GM20000 (cell line): ENCODE measurements around the gene NNAT.

Experiments
- DNase-seq: peaks from one replicate; pipeline ENCODE4 v3.0.0; 2012; ENCODE audit warnings: low spot score
- TF ChIP-seq, protein P1 (sequence below): IDR thresholded peaks from 2 replicates; pipeline ENCODE4 v1.5.1; 2012; ENCODE audit warnings: mild to moderate bottlenecking, control low read depth; ENCODE audit errors: extremely low read depth, missing control alignments

The NNAT gene

DNA sequence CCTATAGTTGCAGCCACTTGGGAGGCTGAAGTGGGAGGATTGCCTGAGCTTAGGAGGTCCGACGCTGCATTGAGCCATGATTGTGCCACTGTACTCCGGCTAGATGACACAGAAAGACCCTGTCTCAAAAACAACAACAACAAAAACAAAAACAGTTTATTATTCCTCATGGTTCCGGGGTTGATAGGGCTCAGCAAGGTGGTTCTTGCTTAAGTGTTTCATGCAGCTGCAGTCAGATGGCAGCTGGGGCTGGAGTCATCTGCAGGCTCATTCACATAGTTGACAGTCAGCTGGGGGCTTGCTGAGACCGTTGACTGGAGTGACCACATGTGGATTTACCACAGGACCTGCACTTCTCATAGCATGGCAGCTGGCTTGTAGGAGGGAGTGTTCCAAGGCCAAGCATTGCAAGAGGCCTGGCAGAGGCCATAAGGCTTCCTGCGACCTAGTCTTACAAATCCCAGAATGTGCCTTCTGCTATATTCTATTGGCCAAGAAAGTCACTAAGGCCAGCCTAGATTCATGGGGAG is 28.9 kb upstream of the NNAT start:
- DNase-seq: no peak
- TF ChIP-seq, protein P1, sequence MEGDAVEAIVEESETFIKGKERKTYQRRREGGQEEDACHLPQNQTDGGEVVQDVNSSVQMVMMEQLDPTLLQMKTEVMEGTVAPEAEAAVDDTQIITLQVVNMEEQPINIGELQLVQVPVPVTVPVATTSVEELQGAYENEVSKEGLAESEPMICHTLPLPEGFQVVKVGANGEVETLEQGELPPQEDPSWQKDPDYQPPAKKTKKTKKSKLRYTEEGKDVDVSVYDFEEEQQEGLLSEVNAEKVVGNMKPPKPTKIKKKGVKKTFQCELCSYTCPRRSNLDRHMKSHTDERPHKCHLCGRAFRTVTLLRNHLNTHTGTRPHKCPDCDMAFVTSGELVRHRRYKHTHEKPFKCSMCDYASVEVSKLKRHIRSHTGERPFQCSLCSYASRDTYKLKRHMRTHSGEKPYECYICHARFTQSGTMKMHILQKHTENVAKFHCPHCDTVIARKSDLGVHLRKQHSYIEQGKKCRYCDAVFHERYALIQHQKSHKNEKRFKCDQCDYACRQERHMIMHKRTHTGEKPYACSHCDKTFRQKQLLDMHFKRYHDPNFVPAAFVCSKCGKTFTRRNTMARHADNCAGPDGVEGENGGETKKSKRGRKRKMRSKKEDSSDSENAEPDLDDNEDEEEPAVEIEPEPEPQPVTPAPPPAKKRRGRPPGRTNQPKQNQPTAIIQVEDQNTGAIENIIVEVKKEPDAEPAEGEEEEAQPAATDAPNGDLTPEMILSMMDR: no peak

DNA sequence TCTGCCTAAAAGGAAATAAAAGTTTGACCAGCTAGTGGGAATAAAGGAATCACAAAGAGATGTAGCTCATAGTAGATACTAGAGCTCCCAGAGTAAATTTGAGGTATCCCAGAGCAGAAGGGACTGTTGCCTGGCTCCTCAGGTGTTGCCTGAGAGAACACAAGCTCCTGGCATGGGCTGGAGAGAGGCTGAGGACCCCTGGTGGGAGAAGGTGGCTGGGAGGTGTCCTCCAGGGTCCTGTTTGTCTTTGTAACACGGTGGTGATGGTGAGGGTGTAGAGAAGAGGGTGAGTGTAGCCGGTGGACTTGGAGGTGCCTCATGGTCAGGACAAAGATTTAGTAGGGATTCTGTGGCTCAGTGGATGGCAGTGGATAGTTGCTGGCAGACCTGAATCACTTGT is 28.1 kb upstream of the NNAT start:
- TF ChIP-seq, protein P1: no peak
- no peak for DNase-seq

DNA sequence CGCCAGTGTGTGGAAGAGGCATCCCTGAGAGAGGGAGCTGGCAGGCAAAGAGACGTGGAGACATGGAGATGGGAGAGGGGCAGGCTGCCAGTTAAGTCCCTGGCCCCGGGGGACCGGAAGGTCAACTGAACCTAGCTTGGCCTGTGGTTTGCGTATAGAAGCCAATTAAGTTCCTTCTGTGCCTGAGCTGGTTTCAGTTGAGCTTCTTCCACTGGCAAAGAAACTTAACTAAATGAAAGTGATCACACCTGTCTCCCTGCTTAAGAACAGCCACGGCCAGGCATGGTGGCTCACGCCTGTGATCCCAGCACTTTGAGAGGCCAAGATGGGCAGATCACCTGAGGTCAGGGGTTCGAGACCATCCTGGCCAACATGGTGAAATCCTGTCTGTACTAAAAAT is 26.7 kb upstream of the NNAT start:
- no peak for DNase-seq
- TF ChIP-seq, protein P1: no peak

DNA sequence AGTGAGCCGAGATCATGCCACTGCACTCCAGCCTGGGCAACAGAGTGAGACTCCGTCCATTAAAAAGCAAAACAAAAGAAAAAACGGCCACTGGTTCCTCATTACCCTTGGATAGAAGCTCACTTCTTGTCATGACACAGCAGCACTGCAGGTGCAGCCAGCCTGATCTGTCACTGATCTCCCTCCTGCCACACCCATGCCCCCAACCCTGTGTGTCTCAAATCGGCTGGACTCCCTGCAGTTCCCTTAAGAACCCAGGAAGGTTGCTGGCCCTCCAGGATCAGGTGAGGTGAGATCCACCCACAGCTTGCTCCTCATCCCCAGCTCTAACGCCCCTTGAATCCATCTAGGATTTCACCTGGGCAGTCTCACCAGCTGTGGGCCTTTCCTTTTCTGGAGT is 26.3 kb upstream of the NNAT start:
- no peak for DNase-seq
- TF ChIP-seq, protein P1: no peak

GRCh38 chr20:37498066-37498665 is 22.9 kb upstream of the NNAT start:
- TF ChIP-seq, protein P1: no peak
- DNase-seq: no peak

DNA sequence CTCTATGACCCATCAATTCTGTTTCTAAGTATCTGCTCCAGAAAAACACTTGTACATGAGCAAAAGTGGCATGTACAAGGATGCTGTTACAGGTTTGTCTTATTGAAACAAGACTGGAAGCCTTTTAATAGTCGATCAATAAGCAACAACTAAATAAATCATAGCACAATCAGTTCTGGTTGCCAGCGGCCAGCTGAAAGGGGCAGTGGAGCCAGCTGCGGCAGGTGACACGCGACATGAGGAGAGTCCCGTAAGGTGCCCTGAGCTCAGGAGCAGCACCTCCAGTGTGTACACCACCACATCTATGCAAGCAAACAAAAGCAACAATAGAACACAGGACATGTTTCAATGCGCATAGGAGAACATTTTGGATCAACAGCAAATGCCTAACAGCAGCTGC is 20.7 kb upstream of the NNAT start:
- no peak for DNase-seq
- TF ChIP-seq, protein P1: no peak

DNA sequence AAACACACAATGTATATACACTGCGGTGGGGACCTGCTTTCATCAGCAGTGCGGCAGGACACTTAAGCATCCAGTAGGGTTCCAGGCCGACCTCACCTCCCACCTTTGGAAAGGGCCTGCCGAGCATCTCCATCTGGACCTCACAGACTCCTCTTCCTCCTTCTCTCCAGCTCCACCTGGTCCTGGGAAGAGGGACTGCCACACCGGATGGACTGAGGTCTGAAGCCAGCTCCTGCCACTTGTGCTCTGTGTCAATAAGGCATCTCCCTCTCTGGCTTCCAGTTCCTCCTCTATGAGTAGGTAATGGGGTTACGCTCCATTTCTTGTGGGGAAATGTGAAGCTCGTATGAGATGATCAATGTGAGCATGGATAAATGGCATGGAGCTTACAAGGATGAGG is 19.1 kb upstream of the NNAT start:
- DNase-seq: no peak
- TF ChIP-seq, protein P1: no peak
